ENCODE measurements around the gene TAS2R38.
"Not testable (repeated sequence)": the region's sequence is repeated elsewhere in the genome, so short reads cannot be mapped to it uniquely, and the experiment has no call there.

TAS2R38 gene

DNA sequence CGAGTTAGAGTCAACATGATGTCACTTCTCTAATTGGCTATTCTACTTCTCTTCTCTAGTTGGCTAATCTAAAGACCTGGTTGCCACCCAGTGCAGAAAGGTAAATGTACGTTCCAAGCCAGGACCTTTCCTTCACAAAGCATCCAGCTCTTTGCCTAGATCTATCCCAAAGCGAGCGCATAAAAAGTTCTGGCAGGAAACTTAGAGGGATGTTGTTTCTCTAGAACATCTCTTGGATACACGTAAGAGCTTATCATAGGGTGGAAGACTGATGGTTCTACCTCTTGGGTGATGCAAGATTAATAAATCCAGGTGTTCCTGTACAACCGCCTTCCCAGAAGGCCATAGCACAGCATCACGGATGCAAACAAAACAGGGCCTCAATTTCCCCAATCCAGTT is at the start of gene TAS2R38:
TAS2R38 (minus strand) TSS at position 101 of the 400 bp plus-strand sequence; CDS start at position 17, 84 bp downstream.
- DNase-seq = no peak

- DNase-seq = no peak
Observed at GRCh38 chr7:142018154-142018553, 44.6 kb upstream of the TAS2R38 start.

DNA sequence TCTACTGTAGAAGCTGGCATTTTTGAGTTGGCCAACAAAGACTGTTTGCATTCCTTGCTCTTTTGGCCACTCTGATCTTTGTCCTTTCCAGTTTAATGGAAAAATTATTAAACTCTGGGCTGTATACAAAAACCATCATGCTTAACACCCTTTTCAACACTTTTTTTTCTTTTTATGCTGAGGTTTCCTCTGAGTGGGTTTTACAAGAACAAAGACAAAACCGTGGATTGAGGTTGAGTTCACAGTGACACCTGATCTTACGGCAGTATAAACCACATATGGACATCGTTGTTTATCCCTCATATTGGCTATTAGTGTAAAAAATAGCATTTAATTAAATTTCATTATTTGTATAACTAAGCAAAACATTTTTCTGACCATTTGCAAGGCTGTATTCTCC is 43.9 kb upstream of the TAS2R38 start:
- no peak for DNase-seq

- no peak for DNase-seq
Observed at GRCh38 chr7:142012825-142013511, 39.4 kb upstream of the TAS2R38 start.

DNA sequence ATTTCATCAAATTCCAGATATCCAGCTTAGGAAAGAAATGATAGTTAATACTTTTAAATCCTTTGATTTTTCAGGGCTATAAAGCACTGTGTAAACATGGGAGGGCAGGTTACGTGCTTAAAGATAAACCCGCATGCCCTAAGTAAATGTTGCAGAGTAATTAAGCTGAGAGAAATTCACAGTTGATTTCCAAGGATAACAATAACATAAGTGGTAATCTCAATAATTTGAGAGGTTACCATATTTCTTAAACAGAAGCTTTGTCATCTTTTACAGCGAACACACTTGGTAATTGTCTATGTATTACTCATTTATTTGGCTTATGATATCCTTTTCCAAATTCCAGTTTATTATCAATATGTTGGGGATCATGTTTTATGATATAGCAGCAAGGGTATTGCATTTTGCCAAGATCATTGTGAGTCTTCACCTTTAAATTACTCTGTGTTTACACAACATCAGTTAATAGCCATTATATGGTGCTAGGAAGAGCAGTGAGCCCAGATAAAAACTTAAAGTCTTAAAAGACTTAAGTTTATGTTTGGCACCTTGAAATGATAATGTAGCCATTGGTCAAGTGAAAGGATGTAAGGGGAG is 37.5 kb upstream of the TAS2R38 start:
- no peak for DNase-seq

DNA sequence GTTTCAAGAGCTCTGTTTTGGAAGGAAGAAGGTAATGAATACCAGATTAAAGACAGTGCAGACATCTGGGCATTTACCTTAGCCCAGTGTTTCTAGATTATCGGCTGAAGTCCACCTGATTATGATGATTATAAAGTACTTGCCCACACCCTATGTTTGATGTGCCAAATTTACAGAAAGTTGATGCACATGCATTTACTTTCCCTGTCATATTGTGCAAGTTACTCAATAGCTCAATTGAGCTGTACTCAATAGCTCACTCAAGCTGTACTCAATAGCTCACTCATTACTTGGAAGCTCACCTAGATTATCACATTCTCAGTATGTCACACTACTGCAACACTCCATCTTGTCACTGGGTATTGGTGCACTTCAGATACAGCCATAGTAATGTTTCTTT is 35.6 kb upstream of the TAS2R38 start:
- DNase-seq = no peak

DNA sequence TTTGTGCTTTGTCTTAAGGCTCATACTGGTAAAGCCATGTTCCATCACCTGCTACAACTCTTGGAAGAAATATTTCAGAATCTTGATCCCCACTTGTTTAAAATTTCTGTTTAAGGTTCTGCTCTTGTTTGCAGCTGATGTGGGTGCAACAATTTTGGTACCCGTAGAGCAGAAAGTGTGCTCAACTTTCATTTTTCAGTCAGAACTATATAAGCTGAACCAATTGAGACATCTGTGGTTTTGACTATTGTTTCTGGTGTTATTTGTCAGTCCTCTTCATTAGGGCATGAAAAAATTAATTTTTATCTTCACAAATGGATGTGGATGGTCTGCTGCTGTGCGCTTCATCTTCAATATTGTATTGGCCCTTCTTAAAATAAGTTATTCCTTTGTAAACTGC is 33.0 kb upstream of the TAS2R38 start:
- no peak for DNase-seq

DNA sequence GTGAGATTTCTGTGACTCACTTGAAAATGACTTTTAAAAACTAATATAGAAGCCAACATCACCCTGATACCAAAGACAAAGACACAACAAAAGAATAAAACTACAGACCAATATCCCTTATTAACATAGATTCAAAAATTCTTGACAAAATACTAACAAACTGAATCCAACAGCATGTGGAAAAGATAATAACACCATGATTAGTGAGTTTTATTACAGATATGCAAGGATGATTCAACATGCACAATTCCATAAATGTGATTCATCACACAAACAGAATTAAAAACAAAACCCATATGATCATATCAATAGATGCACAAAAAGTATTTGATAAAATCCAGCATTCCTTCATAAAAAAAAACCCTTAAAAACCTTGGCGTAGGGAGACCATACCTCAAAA is 28.6 kb upstream of the TAS2R38 start:
- DNase-seq = no peak

DNA sequence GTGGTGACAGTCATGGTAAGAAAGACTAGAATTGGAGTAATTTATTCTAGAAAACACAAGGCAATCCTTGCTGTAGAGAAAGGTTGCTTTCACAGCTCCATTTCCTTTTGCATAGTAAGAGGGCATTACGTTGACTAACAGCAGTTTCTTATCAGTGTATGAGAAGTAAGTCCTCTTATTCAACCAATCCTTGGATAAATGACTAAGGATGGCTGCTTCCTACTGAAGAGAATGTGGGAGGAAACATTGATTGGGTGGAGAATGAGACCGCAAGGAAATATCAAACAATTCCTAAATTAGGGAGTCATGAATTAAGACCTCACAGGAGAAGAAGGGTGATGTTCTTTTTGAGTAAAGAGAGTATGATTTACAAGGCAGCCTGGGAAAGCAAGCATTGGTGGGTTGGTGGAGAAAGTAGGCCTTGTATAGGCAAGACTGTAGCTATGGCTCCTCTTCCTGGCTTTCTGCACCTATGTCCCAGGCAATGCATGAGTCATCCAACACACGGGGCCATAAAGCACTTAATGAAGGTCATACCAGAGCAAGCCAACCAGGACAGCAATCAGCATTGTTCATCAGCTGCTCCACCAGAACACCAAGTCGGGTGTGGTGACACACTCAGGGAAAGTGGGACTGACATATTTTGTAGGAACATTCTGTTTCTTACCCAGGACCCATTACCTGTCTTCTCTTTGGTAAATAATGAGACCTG is 27.7 kb upstream of the TAS2R38 start:
- no peak for DNase-seq

DNA sequence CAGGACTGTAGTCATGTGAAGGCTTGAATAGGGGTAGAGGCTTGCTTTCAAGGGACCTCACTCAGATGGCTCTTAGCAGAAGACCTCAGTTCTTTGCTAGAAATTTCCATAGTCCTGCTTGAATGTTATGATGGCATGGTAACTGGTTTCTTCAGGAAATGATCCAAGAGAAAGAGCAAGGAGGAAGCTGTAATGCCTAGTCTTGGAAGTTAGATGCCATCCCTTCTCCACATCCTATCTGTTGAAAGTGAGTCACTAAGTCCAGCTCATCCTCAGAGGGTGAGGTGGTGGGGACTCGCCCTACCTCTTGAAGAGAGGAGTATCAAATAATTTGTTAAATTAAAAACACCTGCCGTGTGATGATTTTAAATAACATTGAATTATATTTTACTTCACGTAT is 26.7 kb upstream of the TAS2R38 start:
- no peak for DNase-seq

DNA sequence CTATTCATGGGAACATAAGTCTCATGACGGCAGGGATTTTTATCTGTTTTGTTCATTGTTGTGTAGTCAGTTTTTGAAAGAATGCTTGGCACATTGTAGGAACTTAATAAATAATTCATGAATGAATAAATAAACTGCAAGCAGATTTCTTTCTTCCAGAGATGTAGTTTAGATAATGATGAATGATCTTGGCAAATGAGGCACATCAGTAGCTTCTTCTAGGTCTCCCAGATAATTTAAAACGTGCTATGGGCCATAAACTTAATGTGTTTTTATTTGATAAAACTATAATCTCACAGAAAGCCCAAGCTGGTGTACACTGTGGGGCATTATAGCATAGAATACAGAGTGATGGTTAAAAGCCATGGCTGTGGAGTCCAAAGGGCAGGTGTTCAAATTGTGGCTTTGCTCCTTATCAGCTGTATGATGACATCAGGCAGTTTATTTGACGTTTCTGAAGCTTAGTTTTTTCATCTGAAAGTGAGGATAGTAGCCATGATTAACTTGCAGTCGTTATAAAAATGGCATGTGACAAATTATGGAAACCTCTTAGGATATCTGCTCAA is 25.6 kb upstream of the TAS2R38 start:
- DNase-seq = no peak

- DNase-seq = no peak
Observed at GRCh38 chr7:141993354-141993753, 19.8 kb upstream of the TAS2R38 start.

GRCh38 chr7:141992688-141993087 is 19.1 kb upstream of the TAS2R38 start:
- DNase-seq = no peak

DNA sequence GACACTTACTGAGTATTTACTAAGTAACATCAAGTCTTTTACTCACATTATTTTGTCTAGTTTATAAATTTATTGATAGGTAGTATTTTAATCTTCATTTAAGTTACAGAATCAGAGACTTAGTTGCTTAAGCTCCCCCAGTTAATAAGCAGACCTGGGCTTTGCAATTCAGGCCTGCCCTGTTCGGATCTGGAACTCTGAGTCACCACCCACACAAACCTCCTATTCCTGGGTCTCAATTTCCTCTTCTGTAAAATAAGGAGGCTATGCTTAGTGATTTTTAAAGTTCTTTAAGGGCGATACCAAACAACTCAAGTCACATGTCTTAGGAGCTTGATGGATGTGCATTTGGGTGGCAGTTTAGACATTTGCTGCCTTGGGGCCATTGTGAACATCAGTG is 18.6 kb upstream of the TAS2R38 start:
- no peak for DNase-seq

DNA sequence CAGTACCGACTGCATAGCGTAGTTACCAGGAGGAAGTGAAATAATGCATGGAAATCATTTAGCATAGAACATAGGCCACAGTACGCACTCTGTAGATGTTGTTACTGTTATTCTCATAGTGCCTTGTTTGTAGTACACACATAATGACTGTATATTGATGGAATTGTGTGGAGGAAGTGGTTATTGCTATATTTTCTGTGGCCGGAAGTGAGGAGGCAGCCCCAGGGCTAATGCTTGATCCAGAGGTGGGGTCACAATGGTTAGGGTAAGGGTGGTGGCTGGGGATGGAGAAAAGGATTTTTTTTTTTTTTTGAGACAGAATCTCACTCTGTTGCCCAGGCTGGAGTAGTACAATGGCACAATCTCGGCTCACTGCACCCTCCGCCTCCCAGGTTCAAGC is 17.6 kb upstream of the TAS2R38 start:
- no peak for DNase-seq

GRCh38 chr7:141990011-141990725 is 16.6 kb upstream of the TAS2R38 start:
- no peak for DNase-seq

- not testable (repeated sequence) for DNase-seq
Observed at GRCh38 chr7:141987803-141988202, 14.2 kb upstream of the TAS2R38 start.

- no peak for DNase-seq
Observed at GRCh38 chr7:141986923-141987322, 13.3 kb upstream of the TAS2R38 start.

GRCh38 chr7:141985926-141986325 is 12.4 kb upstream of the TAS2R38 start:
- DNase-seq = not testable (repeated sequence)

GRCh38 chr7:141979568-141979967 is 6.0 kb upstream of the TAS2R38 start:
- DNase-seq = no peak

GRCh38 chr7:141978351-141978750 is 4.8 kb upstream of the TAS2R38 start:
- no peak for DNase-seq

- no peak for DNase-seq
Observed at GRCh38 chr7:141976524-141977245, 3.1 kb upstream of the TAS2R38 start.
